HG03354 (cell line): ENCODE measurements around the gene SHISA9.

Experiments used
- ATAC-seq: cut with Tn5 transposase; IDR thresholded peaks from one replicate; pipeline ENCODE4 v1.9.1; 2021; ENCODE audit warnings: mild to moderate bottlenecking; ENCODE audit not compliant: unreplicated experiment, poor library complexity, severe bottlenecking

The SHISA9 gene

GRCh38 chr16:12936391-12936790 lies 35.0 kb downstream of the SHISA9 start:
- no peak for ATAC-seq

- no peak for ATAC-seq
These were observed 40.5 kb downstream of the SHISA9 start for GRCh38 chr16:12941896-12942295.

- ATAC-seq = no peak
These were observed 41.5 kb downstream of the SHISA9 start for GRCh38 chr16:12942861-12943260.

- no peak for ATAC-seq
These were observed 42.9 kb downstream of the SHISA9 start for GRCh38 chr16:12944300-12944699.

- ATAC-seq = no peak
These were observed 50.0 kb downstream of the SHISA9 start for GRCh38 chr16:12951392-12951791.

GRCh38 chr16:12951976-12952375 lies 50.6 kb downstream of the SHISA9 start:
- no peak for ATAC-seq

- no peak for ATAC-seq
These were observed 57.0 kb downstream of the SHISA9 start for GRCh38 chr16:12958366-12958765.

GRCh38 chr16:12959072-12959471 lies 57.7 kb downstream of the SHISA9 start:
- ATAC-seq = no peak

GRCh38 chr16:12961626-12962025 lies 60.2 kb downstream of the SHISA9 start:
- ATAC-seq = no peak

GRCh38 chr16:12964461-12964860 lies 63.1 kb downstream of the SHISA9 start:
- no peak for ATAC-seq

- ATAC-seq = no peak
These were observed 63.9 kb downstream of the SHISA9 start for GRCh38 chr16:12965274-12965804.

GRCh38 chr16:12971241-12971640 lies 69.8 kb downstream of the SHISA9 start:
- no peak for ATAC-seq

- no peak for ATAC-seq
These were observed 70.8 kb downstream of the SHISA9 start for GRCh38 chr16:12972246-12972645.

GRCh38 chr16:12975766-12976165 lies 74.4 kb downstream of the SHISA9 start:
- no peak for ATAC-seq

GRCh38 chr16:12976496-12976895 lies 75.1 kb downstream of the SHISA9 start:
- ATAC-seq = no peak

- no peak for ATAC-seq
These were observed 75.5 kb downstream of the SHISA9 start for GRCh38 chr16:12976936-12977335.

GRCh38 chr16:12985516-12985915 lies 84.1 kb downstream of the SHISA9 start:
- no peak for ATAC-seq

GRCh38 chr16:12988071-12988470 lies 86.7 kb downstream of the SHISA9 start:
- ATAC-seq = no peak

GRCh38 chr16:12992066-12992465 lies 90.7 kb downstream of the SHISA9 start:
- no peak for ATAC-seq

- ATAC-seq = no peak
These were observed 93.0 kb downstream of the SHISA9 start for GRCh38 chr16:12994402-12994801.

GRCh38 chr16:12995721-12996372 lies 94.4 kb downstream of the SHISA9 start:
- no peak for ATAC-seq
